ENCODE measurements around the gene NAT10. TPM values are rescaled to one million over a fixed set of nuclear protein-coding genes. Genes with fewer than 3 reads are reported as not detected.

The NAT10 gene
- total RNA-seq, 1 experiment from 2014 or later = 75.5 TPM

GRCh38 chr11:34155057-34155756 lies 49.8 kb downstream of the NAT10 start:
- ChIA-PET POLR2A (no interaction called here), CTCF (interaction anchor here (1.0 to 7.4 kb wide), 4 partner anchors 19 to 201 kb away, joined by 3 to 55 read pairs (median 3); no protein-coding TSS in a partner anchor)
- Mint-ChIP-seq H3K27me3 (ENCODE audit: low read depth) (no peaks in the 10 kb centered on the region), H3K27ac (no peak overlapping the region), H3K36me3 (peaks cover 9% of the 10 kb centered on the region; the same call in 1 of the 2 replicates), H3K4me1 (no peaks in the 10 kb centered on the region), H3K9me3 (no peaks in the 10 kb centered on the region), H3K4me3 (no peak overlapping the region)
- ATAC-seq (no peak), DNase-seq (ENCODE audit: low spot score) (no peak)
- TF ChIP-seq JUN (CRISPR knock-in tag; IDR thresholded peaks at IDR 0.05) = no peak

GRCh38 chr11:34155757-34156062 lies 50.3 kb downstream of the NAT10 start:
- no peak for TF ChIP-seq SMAD4 (CRISPR knock-in tag; IDR thresholded peaks at IDR 0.05)
- TF ChIP-seq KAT7 (CRISPR knock-in tag; IDR thresholded peaks at IDR 0.05; ENCODE audit: borderline replicate concordance) = no peak
- peaks cover 9% of the 10 kb centered on the region; the same call in 1 of the 2 replicates for H3K36me3 Mint-ChIP-seq
- H3K4me3 Mint-ChIP-seq = no peak overlapping the region
- CTCF ChIA-PET = interaction anchor here (1.0 to 7.4 kb wide), 3 partner anchors 19 to 201 kb away, joined by 3 to 55 read pairs (median 3); no protein-coding TSS in a partner anchor
- POLR2A ChIA-PET = no interaction called here
- DNase-seq (ENCODE audit: low spot score) = no peak
- ATAC-seq = no peak
- H3K27ac Mint-ChIP-seq = no peak overlapping the region
- no peaks in the 10 kb centered on the region for H3K4me1 Mint-ChIP-seq
- no peaks in the 10 kb centered on the region for H3K9me3 Mint-ChIP-seq
- no peaks in the 10 kb centered on the region for H3K27me3 Mint-ChIP-seq (ENCODE audit: low read depth)

- no peak overlapping the region for H3K4me3 Mint-ChIP-seq
- no peaks in the 10 kb centered on the region for H3K9me3 Mint-ChIP-seq
- H3K27ac Mint-ChIP-seq = no peak overlapping the region
- ChIA-PET POLR2A (no interaction called here), CTCF (no interaction called here)
- H3K36me3 Mint-ChIP-seq = peaks cover 9% of the 10 kb centered on the region; the same call in 1 of the 2 replicates
- DNase-seq (ENCODE audit: low spot score) = no peak
- TF ChIP-seq ZNF396 (CRISPR knock-in tag; IDR thresholded peaks at IDR 0.05; ENCODE audit: borderline replicate concordance) (no peak), AR (CRISPR knock-in tag; IDR thresholded peaks at IDR 0.05) (no peak), ZBTB21 (CRISPR knock-in tag; IDR thresholded peaks at IDR 0.05; ENCODE audit: borderline replicate concordance) (no peak), SP1 (CRISPR knock-in tag; conservative IDR thresholded peaks at IDR 0.05) (no peak), CTCF (IDR thresholded peaks at IDR 0.05) (no peak), ZNF671 (CRISPR knock-in tag; IDR thresholded peaks at IDR 0.05) (no peak), ZNF416 (CRISPR knock-in tag; IDR thresholded peaks at IDR 0.05) (no peak), ZSCAN18 (CRISPR knock-in tag; IDR thresholded peaks at IDR 0.05) (no peak), NFE2L1 (CRISPR knock-in tag; IDR thresholded peaks at IDR 0.05) (no peak), GTF2I (CRISPR knock-in tag; conservative IDR thresholded peaks at IDR 0.05) (no peak), GRHL2 (CRISPR knock-in tag; IDR thresholded peaks at IDR 0.05; ENCODE audit: insufficient replicate concordance, severe bottlenecking) (no peak), USF2 (CRISPR knock-in tag; IDR thresholded peaks at IDR 0.05) (no peak), RORB (CRISPR knock-in tag; IDR thresholded peaks at IDR 0.05) (no peak), CREB1 (CRISPR knock-in tag; IDR thresholded peaks at IDR 0.05) (no peak), ESRRA (CRISPR knock-in tag; IDR thresholded peaks at IDR 0.05; ENCODE audit: borderline replicate concordance) (no peak)
- H3K4me1 Mint-ChIP-seq = no peaks in the 10 kb centered on the region
- no peaks in the 10 kb centered on the region for H3K27me3 Mint-ChIP-seq (ENCODE audit: low read depth)
- no peak for ATAC-seq
Observed at GRCh38 chr11:34157163-34157562, 51.7 kb downstream of the NAT10 start.

Measured in WTC11 (cell line).